ENCODE results near the gene ARVCF. TPM values are rescaled to one million over a fixed set of nuclear protein-coding genes. Genes with fewer than 3 reads are reported as not detected.
"Not testable (repeated sequence)": the region's sequence is repeated elsewhere in the genome, so short reads cannot be mapped to it uniquely, and the experiment has no call there.

The ARVCF gene
- total RNA-seq, 1 experiment from 2014 or later = 4.2 TPM

DNA sequence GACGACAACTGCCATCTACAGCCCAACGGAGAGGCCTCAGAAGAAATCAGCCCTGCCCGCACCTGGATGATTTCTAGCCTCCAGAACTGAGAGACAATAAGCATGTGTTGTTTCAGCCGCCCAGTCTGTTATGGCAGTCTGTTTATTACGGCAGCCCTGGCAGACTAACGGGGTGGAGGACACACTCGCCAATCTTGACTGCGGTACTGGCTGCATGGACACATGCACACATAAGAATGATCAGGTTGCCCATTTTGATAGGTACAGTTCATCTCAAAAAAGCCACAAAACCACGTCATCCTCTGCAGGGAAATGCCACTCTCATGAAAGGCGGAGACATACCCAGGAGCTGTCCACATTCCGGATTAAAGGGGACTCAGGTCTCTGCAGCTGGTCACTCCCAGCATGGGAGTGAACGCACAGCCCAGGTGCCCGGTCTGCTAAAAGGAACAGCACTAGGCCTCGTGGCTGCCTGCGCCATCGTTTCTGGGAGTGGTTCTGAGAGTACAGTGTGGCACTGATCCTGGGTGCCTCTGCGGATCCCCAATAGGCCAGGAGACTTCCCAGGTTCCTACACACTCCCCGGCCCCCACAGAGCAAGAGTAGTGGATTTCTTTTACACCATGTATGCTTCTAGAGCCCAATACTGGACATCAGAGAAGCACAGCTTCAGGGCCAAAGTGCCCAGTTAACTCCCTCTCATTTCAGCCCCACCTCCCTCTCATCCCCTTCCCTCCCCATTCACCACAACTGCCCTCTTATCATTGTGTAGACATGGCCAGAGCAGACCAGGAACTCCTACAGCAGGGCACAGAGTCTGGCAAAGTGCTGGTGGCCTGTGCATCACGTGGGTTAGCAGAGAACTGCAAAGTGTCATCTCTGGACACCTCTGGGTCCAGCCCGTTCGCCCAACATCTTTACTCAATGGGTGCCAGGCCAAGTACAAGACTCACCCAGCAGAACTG lies 86.8 kb downstream of the ARVCF start:
- Histone ChIP-seq H3K4me3 (no peak overlapping the region), H3K4me1 (no peaks in the 10 kb centered on the region), H3K9me3 (replicated peaks) (no peaks in the 10 kb centered on the region), H3K36me3 (no peaks in the 10 kb centered on the region), H3K27ac (no peak overlapping the region), H3K27me3 (no peaks in the 10 kb centered on the region)
- no peak for DNase-seq

DNA sequence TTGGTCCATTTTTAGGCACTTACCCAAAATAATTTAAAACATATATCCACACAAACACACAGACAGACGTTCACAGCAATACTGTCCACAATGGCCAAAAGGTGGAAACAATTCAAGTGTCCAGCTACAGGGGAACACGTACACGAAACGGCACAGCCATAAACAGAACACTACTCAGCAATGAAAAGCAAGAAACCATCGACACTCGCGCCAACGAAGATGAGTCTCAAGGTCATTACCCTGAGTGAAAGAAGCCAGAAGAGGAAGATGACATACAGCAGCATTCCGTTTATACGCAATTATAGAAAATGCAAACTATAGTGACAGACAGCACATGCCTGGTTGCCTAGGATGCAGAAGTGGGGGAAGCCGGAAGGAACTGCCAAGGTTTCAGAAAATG lies 88.4 kb downstream of the ARVCF start:
- no peaks in the 10 kb centered on the region for H3K9me3 ChIP-seq (replicated peaks)
- no peak overlapping the region for H3K4me3 ChIP-seq
- no peaks in the 10 kb centered on the region for H3K4me1 ChIP-seq
- H3K27me3 ChIP-seq = no peaks in the 10 kb centered on the region
- no peak for DNase-seq
- no peaks in the 10 kb centered on the region for H3K36me3 ChIP-seq
- no peak overlapping the region for H3K27ac ChIP-seq

DNA sequence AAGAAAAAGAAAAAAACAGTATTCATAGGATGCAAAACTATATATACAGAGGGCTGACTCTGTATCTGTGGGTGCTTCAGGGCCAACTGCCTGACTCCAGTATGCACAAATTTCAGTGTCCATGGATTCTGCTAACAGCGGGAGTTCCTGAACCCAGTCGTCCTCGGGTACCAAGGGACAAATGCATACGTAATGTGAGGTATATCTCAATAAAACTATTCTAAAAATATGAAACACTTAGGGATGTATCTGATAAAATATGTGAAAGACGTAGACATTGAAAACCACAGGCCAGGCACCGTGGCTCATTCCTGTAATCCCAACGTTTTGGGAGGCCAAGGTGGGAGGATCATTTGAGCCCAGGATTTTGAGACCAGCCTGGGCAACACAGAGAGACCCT lies 88.9 kb downstream of the ARVCF start:
- no peak overlapping the region for H3K27ac ChIP-seq
- H3K27me3 ChIP-seq = no peaks in the 10 kb centered on the region
- no peaks in the 10 kb centered on the region for H3K4me1 ChIP-seq
- DNase-seq = no peak
- H3K4me3 ChIP-seq = no peak overlapping the region
- no peaks in the 10 kb centered on the region for H3K9me3 ChIP-seq (replicated peaks)
- H3K36me3 ChIP-seq = no peaks in the 10 kb centered on the region

DNA sequence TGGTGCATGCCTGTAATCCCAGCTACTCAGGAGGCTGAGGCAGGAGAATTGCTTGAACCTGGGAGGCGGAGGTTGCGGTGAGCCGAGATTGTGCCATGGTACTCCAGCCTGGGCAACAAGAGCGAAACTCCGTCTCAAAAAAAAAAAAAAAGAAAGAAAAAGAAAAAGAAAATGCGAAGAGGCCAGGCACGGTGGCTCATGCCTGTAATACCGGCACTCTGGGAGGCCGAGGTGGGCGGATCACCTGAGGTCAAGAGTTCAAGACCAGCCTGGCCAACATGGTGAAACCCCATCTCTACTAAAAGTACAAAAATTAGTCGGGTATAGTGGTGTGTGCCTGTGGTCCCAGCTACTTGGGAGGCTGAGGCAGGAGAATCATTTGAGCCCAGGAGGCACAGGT lies 90.6 kb downstream of the ARVCF start:
- DNase-seq, H3K36me3 ChIP-seq: not testable (repeated sequence)

DNA sequence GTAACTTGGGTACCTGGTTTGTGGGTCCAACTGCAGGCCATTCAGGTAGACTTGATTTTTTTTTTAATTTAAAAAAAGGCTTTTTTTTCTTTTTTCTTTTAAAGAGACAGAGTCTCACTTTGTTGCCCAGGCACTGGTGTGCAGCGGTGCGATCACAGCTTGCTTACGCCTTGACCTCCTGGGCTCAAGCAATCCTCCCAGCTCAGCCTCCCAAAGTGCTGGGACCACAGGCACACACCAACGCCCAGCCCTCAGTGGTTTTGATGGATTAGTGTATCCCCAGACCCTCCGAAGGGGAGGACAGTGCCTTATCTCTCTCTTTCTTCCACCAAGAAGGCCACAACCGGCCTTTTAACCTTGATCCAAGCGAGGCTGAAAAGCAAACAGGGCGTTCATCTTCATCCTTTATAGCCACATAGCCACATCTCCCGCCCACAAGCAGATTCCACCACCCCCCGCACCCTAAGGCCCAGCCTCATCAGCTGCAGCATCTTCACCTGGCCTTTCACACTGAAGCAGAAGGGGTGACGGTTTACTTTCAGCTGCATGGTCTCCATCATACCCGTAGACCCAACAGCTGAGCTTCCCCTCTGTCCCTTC lies 92.6 kb downstream of the ARVCF start:
- Histone ChIP-seq H3K27ac (no peak overlapping the region), H3K4me3 (no peak overlapping the region), H3K36me3 (no peaks in the 10 kb centered on the region), H3K27me3 (no peaks in the 10 kb centered on the region), H3K9me3 (replicated peaks) (no peaks in the 10 kb centered on the region), H3K4me1 (no peaks in the 10 kb centered on the region)
- DNase-seq = no peak

More for the DNA sequence above, 90.6 kb downstream of the ARVCF start:
- not testable (repeated sequence) for H3K27me3 ChIP-seq; H3K4me3 ChIP-seq; H3K4me1 ChIP-seq; H3K9me3 ChIP-seq (replicated peaks); H3K27ac ChIP-seq

DNA sequence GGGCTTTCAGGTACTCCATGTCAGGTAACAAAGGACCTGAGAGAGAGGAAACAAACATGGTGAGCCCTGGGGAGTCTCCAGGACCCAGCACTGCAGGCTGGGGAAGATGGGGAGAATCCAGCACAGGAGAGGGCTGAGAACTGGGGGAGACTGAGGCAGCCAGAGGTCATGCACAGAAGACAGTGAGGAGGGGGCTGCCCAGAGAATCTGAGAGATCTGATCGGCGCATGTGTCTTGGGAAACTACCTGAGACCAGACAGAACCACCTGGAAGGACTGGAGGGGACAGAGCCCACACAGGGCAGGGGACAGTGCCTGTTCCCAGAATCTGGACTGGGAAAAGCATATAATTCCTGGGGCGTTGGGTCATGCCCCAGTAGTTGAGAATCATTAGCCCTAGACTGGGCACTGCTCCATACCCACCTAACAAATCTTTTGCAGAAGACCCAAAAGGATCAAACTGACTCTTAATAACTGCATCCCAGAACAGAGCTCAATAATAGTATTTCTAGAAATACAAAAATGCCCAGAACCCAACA lies 95.0 kb downstream of the ARVCF start:
- Histone ChIP-seq H3K9me3 (replicated peaks) (no peaks in the 10 kb centered on the region), H3K27ac (no peak overlapping the region), H3K27me3 (no peaks in the 10 kb centered on the region), H3K4me1 (no peaks in the 10 kb centered on the region), H3K36me3 (no peaks in the 10 kb centered on the region), H3K4me3 (no peak overlapping the region)
- DNase-seq = no peak

Other genes starting within 250 kb of the ARVCF start
- 12.3 and 12.6 TPM in 2 replicates for gene GNB1L, start 161.9 kb downstream of the ARVCF start, total RNA-seq (2014; rRNA removed; shearing (Covaris generic))
- gene RTL10, start 161.9 kb downstream of the ARVCF start, total RNA-seq (2014; rRNA removed; shearing (Covaris generic)) = 16.2 and 19.1 TPM in 2 replicates
- 69.2 and 74.6 TPM in 2 replicates for gene COMT, start 75.1 kb downstream of the ARVCF start, total RNA-seq (2014; rRNA removed; shearing (Covaris generic))
- gene TXNRD2, start 75.0 kb downstream of the ARVCF start, total RNA-seq (2014; rRNA removed; shearing (Covaris generic)) = 17.0 and 17.2 TPM in 2 replicates
- 8.1 and 9.4 TPM in 2 replicates for gene TANGO2, start 4.3 kb upstream of the ARVCF start, total RNA-seq (2014; rRNA removed; shearing (Covaris generic))
- gene DGCR8, start 63.4 kb upstream of the ARVCF start, total RNA-seq (2014; rRNA removed; shearing (Covaris generic)) = 30.0 and 39.3 TPM in 2 replicates
- gene RANBP1, start 99.3 kb upstream of the ARVCF start, total RNA-seq (2014; rRNA removed; shearing (Covaris generic)) = 624 and 627 TPM in 2 replicates
- gene TRMT2A, start 100.4 kb upstream of the ARVCF start, total RNA-seq (2014; rRNA removed; shearing (Covaris generic)) = 23.6 and 28.3 TPM in 2 replicates
- 13.6 and 16.4 TPM in 2 replicates for gene ZDHHC8, start 115.0 kb upstream of the ARVCF start, total RNA-seq (2014; rRNA removed; shearing (Covaris generic))
- not detected in 2 replicates for gene CCDC188, start 134.2 kb upstream of the ARVCF start, total RNA-seq (2014; rRNA removed; shearing (Covaris generic))

Data from SJCRH30 (cell line).